Mucosa of rectum (tissue), 2 donors: ENCODE measurements around the gene IFNE.

Experiments
- H3K27ac ChIP-seq, 2 donors: one replicate each; pipeline ENCODE4 v1.7.0; 2013; ENCODE audit warnings: inconsistent platforms in 2 of 2, low read depth in 2 of 2, low read length in 2 of 2
- H3K27me3 ChIP-seq, 2 donors: one replicate each; pipeline ENCODE4 v1.7.0; 2013; ENCODE audit warnings: low read length in 2 of 2; ENCODE audit not compliant: control insufficient read depth in 2 of 2, insufficient read depth in 2 of 2
- H3K36me3 ChIP-seq, 2 donors: one replicate each; pipeline ENCODE4 v1.7.0; 2013; ENCODE audit warnings: low read length in 2 of 2; ENCODE audit not compliant: control insufficient read depth in 2 of 2, insufficient read depth in 2 of 2
- H3K4me1 ChIP-seq, 2 donors: one replicate each; pipeline ENCODE4 v1.7.0; 2013; ENCODE audit warnings: low read length in 2 of 2, mild to moderate bottlenecking in 1 of 2; ENCODE audit not compliant: control insufficient read depth in 2 of 2, insufficient read depth in 2 of 2
- H3K4me3 ChIP-seq, 2 donors: one replicate each; pipeline ENCODE4 v1.7.0; 2013; ENCODE audit warnings: low read length in 2 of 2
- H3K9ac ChIP-seq, 2 donors: one replicate each; pipeline ENCODE4 v1.7.0; 2013; ENCODE audit warnings: low read length in 2 of 2, low read depth in 1 of 2, mild to moderate bottlenecking in 1 of 2
- H3K9me3 ChIP-seq, 2 donors: one replicate each; pipeline ENCODE4 v1.7.0; 2013; ENCODE audit warnings: low read length in 2 of 2; ENCODE audit not compliant: control insufficient read depth in 2 of 2
- donor health status: healthy.
- donor health status: Normal muscosa, but diverticular disease.

The IFNE gene

GRCh38 chr9:21519855-21520434, 37.8 kb upstream of the IFNE start:
- H3K4me1 ChIP-seq, result no peaks in the 10 kb centered on the region

GRCh38 chr9:21516796-21517195, 34.7 kb upstream of the IFNE start:
- Histone ChIP-seq H3K9me3 (no peaks in the 10 kb centered on the region), H3K9ac (no peak overlapping the region), H3K27ac (no peak overlapping the region), H3K36me3 (no peaks in the 10 kb centered on the region), H3K4me3 (no peak overlapping the region), H3K4me1 (no peaks in the 10 kb centered on the region), H3K27me3 (no peaks in the 10 kb centered on the region)

More at GRCh38 chr9:21519855-21520434, 37.8 kb upstream of the IFNE start:
- Histone ChIP-seq H3K27me3 (no peaks in the 10 kb centered on the region), H3K36me3 (no peaks in the 10 kb centered on the region), H3K27ac (no peak overlapping the region), H3K4me3 (no peak overlapping the region), H3K9me3 (no peaks in the 10 kb centered on the region), H3K9ac (no peak overlapping the region)

- Histone ChIP-seq H3K9me3 (no peaks in the 10 kb centered on the region), H3K9ac (no peak overlapping the region), H3K4me3 (no peak overlapping the region), H3K27me3 (no peaks in the 10 kb centered on the region), H3K27ac (no peak overlapping the region), H3K4me1 (no peaks in the 10 kb centered on the region), H3K36me3 (no peaks in the 10 kb centered on the region)
Measured at GRCh38 chr9:21513431-21513830, 31.3 kb upstream of the IFNE start.

GRCh38 chr9:21510806-21511205, 28.7 kb upstream of the IFNE start:
- Histone ChIP-seq H3K27me3 (no peaks in the 10 kb centered on the region), H3K27ac (no peak overlapping the region), H3K9me3 (no peaks in the 10 kb centered on the region)

GRCh38 chr9:21507483-21507790, 25.3 kb upstream of the IFNE start:
- no peak overlapping the region for H3K27ac ChIP-seq

More at GRCh38 chr9:21510806-21511205, 28.7 kb upstream of the IFNE start:
- H3K9ac ChIP-seq, result no peak overlapping the region
- H3K4me1 ChIP-seq, result no peaks in the 10 kb centered on the region
- no peak overlapping the region for H3K4me3 ChIP-seq
- H3K36me3 ChIP-seq, result no peaks in the 10 kb centered on the region

GRCh38 chr9:21506626-21507482, 24.7 kb upstream of the IFNE start:
- no peak overlapping the region for H3K27ac ChIP-seq
- H3K27me3 ChIP-seq, result no peaks in the 10 kb centered on the region
- no peaks in the 10 kb centered on the region for H3K36me3 ChIP-seq
- H3K9me3 ChIP-seq, result no peaks in the 10 kb centered on the region
- no peaks in the 10 kb centered on the region for H3K4me1 ChIP-seq
- no peak overlapping the region for H3K4me3 ChIP-seq
- H3K9ac ChIP-seq, result no peak overlapping the region

More at GRCh38 chr9:21507483-21507790, 25.3 kb upstream of the IFNE start:
- Histone ChIP-seq H3K9me3 (no peaks in the 10 kb centered on the region), H3K4me3 (no peak overlapping the region), H3K9ac (no peak overlapping the region), H3K27me3 (no peaks in the 10 kb centered on the region), H3K36me3 (no peaks in the 10 kb centered on the region), H3K4me1 (no peaks in the 10 kb centered on the region)

- no peaks in the 10 kb centered on the region for H3K36me3 ChIP-seq
- no peak overlapping the region for H3K9ac ChIP-seq
- H3K4me1 ChIP-seq, result no peaks in the 10 kb centered on the region
- no peaks in the 10 kb centered on the region for H3K9me3 ChIP-seq
- no peak overlapping the region for H3K27ac ChIP-seq
- no peak overlapping the region for H3K4me3 ChIP-seq
- no peaks in the 10 kb centered on the region for H3K27me3 ChIP-seq
Measured at GRCh38 chr9:21505425-21506179, 23.5 kb upstream of the IFNE start.

- Histone ChIP-seq H3K4me1 (no peaks in the 10 kb centered on the region), H3K9ac (no peak overlapping the region), H3K27me3 (no peaks in the 10 kb centered on the region), H3K36me3 (no peaks in the 10 kb centered on the region), H3K9me3 (no peaks in the 10 kb centered on the region), H3K27ac (no peak overlapping the region), H3K4me3 (no peak overlapping the region)
Measured at GRCh38 chr9:21504894-21505293, 22.8 kb upstream of the IFNE start.

- Histone ChIP-seq H3K27ac (no peak overlapping the region), H3K9me3 (no peaks in the 10 kb centered on the region), H3K36me3 (no peaks in the 10 kb centered on the region), H3K4me3 (no peak overlapping the region), H3K9ac (no peak overlapping the region), H3K27me3 (no peaks in the 10 kb centered on the region), H3K4me1 (no peaks in the 10 kb centered on the region)
Measured at GRCh38 chr9:21504113-21504512, 22.0 kb upstream of the IFNE start.

GRCh38 chr9:21502586-21502985, 20.5 kb upstream of the IFNE start:
- H3K4me3 ChIP-seq, result no peak overlapping the region
- no peaks in the 10 kb centered on the region for H3K9me3 ChIP-seq
- no peak overlapping the region for H3K9ac ChIP-seq
- no peaks in the 10 kb centered on the region for H3K36me3 ChIP-seq
- H3K27me3 ChIP-seq, result no peaks in the 10 kb centered on the region
- H3K4me1 ChIP-seq, result no peaks in the 10 kb centered on the region
- no peak overlapping the region for H3K27ac ChIP-seq
